Gastroesophageal sphincter (tissue), 3 donors: ENCODE measurements around the gene TESK2.

Experiments
- CTCF ChIP-seq, 4 experiments: fragments of 200-600 bp in 2 of 4; fragments of 450-650 bp in 2 of 4; sonication (generic) in 1 of 4; IDR thresholded peaks; one replicate each; pipeline ENCODE4 v1.5.1; 2017 to 2019; ENCODE audit warnings: antibody characterized with exemption in 4 of 4, mild to moderate bottlenecking in 2 of 4, moderate library complexity in 2 of 4
- EP300 ChIP-seq: sonication (generic); formaldehyde crosslinking; IDR thresholded peaks from one replicate; pipeline ENCODE4 v1.6.1; 2017; ENCODE audit warnings: antibody characterized with exemption, mild to moderate bottlenecking
- POLR2A ChIP-seq, 2 donors: fragments of 450-650 bp; IDR thresholded peaks; one replicate each; pipeline ENCODE4 v1.6.1; 2017; ENCODE audit warnings: antibody characterized with exemption in 2 of 2, mild to moderate bottlenecking in 2 of 2, moderate library complexity in 1 of 2
- POLR2AphosphoS5 ChIP-seq: sonication (generic); formaldehyde crosslinking; IDR thresholded peaks from one replicate; pipeline ENCODE4 v1.6.1; 2017; ENCODE audit warnings: antibody characterized with exemption

- no peak for TF ChIP-seq POLR2A (IDR thresholded peaks at IDR 0.05)
- TF ChIP-seq CTCF (IDR thresholded peaks at IDR 0.05) = no peak
- no peak for TF ChIP-seq EP300
- no peak for TF ChIP-seq POLR2AphosphoS5
Measured at GRCh38 chr1:45510036-45510971, 19.3 kb upstream of the TESK2 start.
